Muscle layer of colon (tissue), 2 donors: ENCODE results near the gene RAB18.
A peak's percentile ranks its signal among the peaks of the same experiment; 100 is the strongest.
"Not testable (repeated sequence)": the region's sequence is repeated elsewhere in the genome, so short reads cannot be mapped to it uniquely, and the experiment has no call there.

Experiments used
- H3K27ac ChIP-seq: one replicate; pipeline ENCODE4 v1.7.0; 2013; ENCODE audit warnings: low read depth, mild to moderate bottlenecking, low read length, moderate library complexity
- H3K27me3 ChIP-seq, 2 donors: one replicate each; pipeline ENCODE4 v1.7.0; 2013; ENCODE audit warnings: low read length in 2 of 2, mild to moderate bottlenecking in 2 of 2; ENCODE audit not compliant: insufficient read depth in 2 of 2, control insufficient read depth in 1 of 2
- H3K36me3 ChIP-seq: one replicate; pipeline ENCODE4 v1.7.0; 2013; ENCODE audit warnings: mild to moderate bottlenecking, low read length; ENCODE audit not compliant: insufficient read depth
- H3K4me1 ChIP-seq: one replicate; pipeline ENCODE4 v1.7.0; 2013; ENCODE audit warnings: mild to moderate bottlenecking, low read length; ENCODE audit not compliant: insufficient read depth
- H3K4me3 ChIP-seq, 2 donors: one replicate each; pipeline ENCODE4 v1.7.0; 2013; ENCODE audit warnings: low read length in 2 of 2, low read depth in 1 of 2, mild to moderate bottlenecking in 1 of 2, moderate library complexity in 1 of 2
- H3K9ac ChIP-seq: one replicate; pipeline ENCODE4 v1.7.0; 2013; ENCODE audit warnings: low read length
- H3K9me3 ChIP-seq: one replicate; pipeline ENCODE4 v1.7.0; 2013; ENCODE audit warnings: mild to moderate bottlenecking, low read length
- donor health status: abdominal sarcoma.
- donor health status: Adenocarcinoma of cecum.

The RAB18 gene

GRCh38 chr10:27505537-27505936 lies 1.4 kb downstream of the RAB18 start:
- H3K9me3 ChIP-seq, H3K27me3 ChIP-seq: not testable (repeated sequence)
- Histone ChIP-seq H3K4me1 (peaks cover 26% of the 10 kb centered on the region), H3K36me3 (peaks cover 20% of the 10 kb centered on the region), H3K4me3 (peak overlapping the region in 1 of 2 donors; percentile 37), H3K27ac (peak overlapping the region; percentile 97), H3K9ac (peak overlapping the region; percentile 10)

GRCh38 chr10:27506280-27506679 lies 2.2 kb downstream of the RAB18 start:
- H3K27ac ChIP-seq = no peak overlapping the region
- peaks cover 26% of the 10 kb centered on the region for H3K4me1 ChIP-seq

DNA sequence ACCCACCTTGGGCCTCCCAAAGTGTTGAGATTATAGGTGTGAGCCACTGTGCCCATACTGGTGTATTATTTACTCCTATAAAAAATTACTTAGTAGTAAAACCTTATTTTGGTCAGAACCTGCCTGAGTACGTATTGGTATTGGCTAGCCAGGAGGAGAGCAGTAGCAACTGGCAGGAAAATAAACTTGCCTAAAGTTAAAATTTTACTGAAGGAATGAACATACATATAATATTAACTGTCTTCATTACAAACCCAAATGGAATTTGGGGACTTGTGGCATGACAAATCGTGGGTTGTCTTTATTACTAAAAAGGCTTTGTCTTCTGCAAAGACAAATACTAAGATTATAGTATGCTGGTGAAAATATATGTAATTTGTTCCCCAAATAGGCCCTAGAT lies 8.4 kb downstream of the RAB18 start:
- Histone ChIP-seq H3K27ac (no peak overlapping the region), H3K36me3 (peaks cover 19% of the 10 kb centered on the region), H3K4me1 (peaks cover 6% of the 10 kb centered on the region)

More at GRCh38 chr10:27506280-27506679, 2.2 kb downstream of the RAB18 start:
- Histone ChIP-seq H3K36me3 (peaks cover 23% of the 10 kb centered on the region), H3K9ac (no peak overlapping the region), H3K27me3 (no peaks in the 10 kb centered on the region), H3K9me3 (no peaks in the 10 kb centered on the region), H3K4me3 (peak overlapping the region in 1 of 2 donors; percentile 37)

DNA sequence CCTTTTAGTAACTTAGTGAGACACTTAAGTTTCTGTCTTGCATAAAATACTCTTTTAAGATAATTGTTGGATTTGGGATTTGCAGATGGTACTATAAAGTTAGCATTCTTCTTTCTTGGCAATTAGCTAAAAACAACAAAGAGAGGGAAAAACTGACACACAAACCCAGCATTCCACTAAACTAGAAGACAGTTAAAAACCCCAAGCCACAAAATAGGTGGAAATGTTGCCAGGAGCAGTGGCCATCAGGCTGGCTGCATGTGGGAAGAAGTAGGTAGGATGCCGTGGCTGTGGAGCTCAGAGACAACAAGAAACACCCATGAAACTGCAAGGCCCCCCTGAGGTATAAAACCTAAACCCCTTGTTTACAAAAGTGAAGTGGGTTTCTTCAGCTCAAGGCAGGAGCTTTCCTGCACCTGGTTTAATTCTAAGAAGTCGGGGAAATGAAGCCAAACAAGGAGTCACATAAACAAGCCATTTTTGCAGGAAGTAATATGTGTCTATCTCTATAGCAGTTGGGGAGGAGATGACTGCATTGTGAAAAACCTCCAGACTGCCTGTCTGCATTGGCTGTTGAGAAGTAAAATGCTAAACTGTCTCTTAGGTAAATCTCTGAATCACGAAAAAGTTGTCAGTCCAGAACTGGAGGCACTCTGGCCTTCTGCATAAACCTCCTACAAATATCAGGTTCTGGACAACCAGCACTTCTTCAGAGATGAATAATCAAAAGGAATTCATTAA lies 9.5 kb downstream of the RAB18 start:
- no peak overlapping the region for H3K27ac ChIP-seq
- no peak overlapping the region for H3K9ac ChIP-seq
- no peak overlapping the region for H3K4me3 ChIP-seq
- H3K4me1 ChIP-seq = peaks cover 6% of the 10 kb centered on the region
- peaks cover 19% of the 10 kb centered on the region for H3K36me3 ChIP-seq
- H3K9me3 ChIP-seq = no peaks in the 10 kb centered on the region
- no peaks in the 10 kb centered on the region for H3K27me3 ChIP-seq

More for the DNA sequence above, 8.4 kb downstream of the RAB18 start:
- Histone ChIP-seq H3K4me3 (no peak overlapping the region), H3K27me3 (no peaks in the 10 kb centered on the region), H3K9me3 (no peaks in the 10 kb centered on the region), H3K9ac (no peak overlapping the region)

DNA sequence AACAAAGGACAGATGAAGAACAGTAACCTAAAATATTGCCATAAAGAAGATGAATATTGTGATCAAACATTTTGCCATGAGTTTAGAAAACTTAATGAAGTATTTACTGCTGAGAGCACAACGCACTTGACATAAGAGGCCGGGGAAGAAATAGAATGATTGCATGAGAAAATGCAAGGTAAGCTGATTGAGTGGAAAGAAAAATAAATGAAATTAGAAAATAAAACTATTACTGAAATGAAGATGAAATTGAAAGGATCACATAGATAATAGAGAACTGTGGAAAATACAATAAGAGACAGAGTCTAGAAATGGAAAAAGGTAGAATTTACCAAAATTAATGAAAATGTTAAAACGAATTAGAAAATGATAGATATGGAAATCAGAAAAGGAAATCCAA lies 10.1 kb downstream of the RAB18 start:
- Histone ChIP-seq H3K9ac (no peak overlapping the region), H3K27me3 (no peaks in the 10 kb centered on the region), H3K27ac (no peak overlapping the region), H3K4me1 (peaks cover 6% of the 10 kb centered on the region), H3K4me3 (no peak overlapping the region), H3K9me3 (no peaks in the 10 kb centered on the region), H3K36me3 (peaks cover 19% of the 10 kb centered on the region)

DNA sequence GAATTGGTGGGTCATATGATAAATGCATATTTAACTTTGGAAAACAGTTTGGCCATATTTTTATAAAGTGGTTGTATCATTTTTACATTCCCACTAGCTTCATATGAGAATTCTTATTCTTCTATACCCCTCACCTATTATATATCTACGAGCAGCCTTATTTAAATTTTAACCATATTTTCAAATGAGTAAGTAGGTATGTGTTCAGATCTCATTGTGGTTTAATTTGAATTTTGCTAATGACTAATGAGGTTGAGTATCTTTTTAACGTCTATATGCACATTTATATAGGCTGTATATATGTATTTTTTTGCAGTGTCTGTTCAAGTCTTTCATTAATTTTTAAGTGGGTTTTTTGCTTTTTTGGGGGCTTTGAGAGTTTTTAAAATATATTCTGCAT lies 14.2 kb downstream of the RAB18 start:
- H3K9me3 ChIP-seq = no peaks in the 10 kb centered on the region
- no peak overlapping the region for H3K9ac ChIP-seq
- H3K4me3 ChIP-seq = no peak overlapping the region
- H3K4me1 ChIP-seq = peaks cover 10% of the 10 kb centered on the region
- no peaks in the 10 kb centered on the region for H3K36me3 ChIP-seq
- no peak overlapping the region for H3K27ac ChIP-seq
- no peaks in the 10 kb centered on the region for H3K27me3 ChIP-seq

- Histone ChIP-seq H3K4me3 (no peak overlapping the region), H3K27me3 (no peaks in the 10 kb centered on the region), H3K9ac (no peak overlapping the region), H3K36me3 (no peaks in the 10 kb centered on the region), H3K9me3 (no peaks in the 10 kb centered on the region), H3K27ac (no peak overlapping the region), H3K4me1 (peaks cover 30% of the 10 kb centered on the region)
Observed at GRCh38 chr10:27525819-27526218, 21.7 kb downstream of the RAB18 start.

DNA sequence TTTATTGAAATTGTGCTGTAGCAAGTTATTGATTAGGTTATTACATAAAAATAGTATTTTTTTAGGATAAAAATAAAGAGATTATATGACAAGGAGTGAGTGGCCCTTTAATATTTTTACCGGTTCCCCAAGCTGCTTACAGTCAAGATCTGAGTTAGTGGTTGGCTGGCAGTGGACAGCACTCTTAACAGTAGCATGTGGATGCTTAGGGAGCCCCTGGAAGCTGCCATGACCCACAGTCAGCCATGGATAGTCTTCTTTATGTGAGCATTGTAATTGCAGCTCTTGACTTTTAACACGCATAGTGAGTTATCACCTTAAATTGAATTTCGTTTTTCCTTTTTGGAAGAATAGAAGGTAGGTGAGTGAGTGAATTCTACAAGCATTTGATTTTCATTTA lies 22.1 kb downstream of the RAB18 start:
- H3K36me3 ChIP-seq = no peaks in the 10 kb centered on the region
- no peak overlapping the region for H3K4me3 ChIP-seq
- H3K27me3 ChIP-seq = no peaks in the 10 kb centered on the region
- H3K9me3 ChIP-seq = no peaks in the 10 kb centered on the region
- no peak overlapping the region for H3K27ac ChIP-seq
- peaks cover 29% of the 10 kb centered on the region for H3K4me1 ChIP-seq
- H3K9ac ChIP-seq = no peak overlapping the region

- Histone ChIP-seq H3K27me3 (no peaks in the 10 kb centered on the region), H3K27ac (no peak overlapping the region), H3K36me3 (no peaks in the 10 kb centered on the region), H3K9ac (no peak overlapping the region), H3K4me1 (peaks cover 28% of the 10 kb centered on the region), H3K4me3 (no peak overlapping the region), H3K9me3 (no peaks in the 10 kb centered on the region)
Observed at GRCh38 chr10:27527666-27528295, 23.7 kb downstream of the RAB18 start.

- no peak overlapping the region for H3K9ac ChIP-seq
- H3K27ac ChIP-seq = no peak overlapping the region
- H3K9me3 ChIP-seq = no peaks in the 10 kb centered on the region
- H3K27me3 ChIP-seq = no peaks in the 10 kb centered on the region
- peaks cover 3% of the 10 kb centered on the region for H3K36me3 ChIP-seq
- no peak overlapping the region for H3K4me3 ChIP-seq
- peaks cover 31% of the 10 kb centered on the region for H3K4me1 ChIP-seq
Observed at GRCh38 chr10:27529010-27529783, 25.1 kb downstream of the RAB18 start.

DNA sequence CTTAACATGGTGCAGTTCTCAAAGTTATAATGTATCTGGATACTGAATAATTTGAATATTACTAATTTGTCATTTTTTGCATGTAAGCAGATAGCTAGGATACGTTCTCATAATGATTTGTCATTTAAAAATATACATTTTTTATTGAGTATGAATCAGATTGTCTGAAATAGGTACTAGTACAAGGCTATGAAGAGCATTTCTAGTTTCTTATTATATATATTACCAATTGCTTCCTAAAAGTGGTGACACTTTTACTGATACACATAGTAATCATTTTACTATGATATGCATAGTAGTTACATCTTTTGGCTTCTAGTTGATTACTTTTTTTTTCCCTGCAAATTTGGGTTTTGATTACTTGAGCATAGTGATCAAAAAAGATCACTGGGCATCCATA lies 26.4 kb downstream of the RAB18 start:
- H3K9ac ChIP-seq = no peak overlapping the region
- H3K27ac ChIP-seq = no peak overlapping the region
- no peak overlapping the region for H3K4me3 ChIP-seq
- peaks cover 26% of the 10 kb centered on the region for H3K4me1 ChIP-seq
- no peaks in the 10 kb centered on the region for H3K9me3 ChIP-seq
- H3K36me3 ChIP-seq = peaks cover 16% of the 10 kb centered on the region
- no peaks in the 10 kb centered on the region for H3K27me3 ChIP-seq
